Stomach (tissue), 4 donors: Measurements from ENCODE around the gene BCAS3.

Experiments used
- CTCF ChIP-seq, 7 experiments: fragments of 450-650 bp in 4 of 7; fragments of 200-600 bp in 3 of 7; sonication (generic) in 3 of 7; IDR thresholded peaks; one replicate each; pipeline ENCODE4 v1.5.1; 2016 to 2019; ENCODE audit warnings: antibody characterized with exemption in 7 of 7, control low read depth in 2 of 7, mild to moderate bottlenecking in 1 of 7
- EP300 ChIP-seq: sonication (generic); formaldehyde crosslinking; IDR thresholded peaks from one replicate; pipeline ENCODE4 v1.6.1; 2017; ENCODE audit warnings: antibody characterized with exemption
- POLR2A ChIP-seq, 4 donors: fragments of 450-650 bp; IDR thresholded peaks; one replicate each; pipeline ENCODE4 v1.6.1; 2016; ENCODE audit warnings: antibody characterized with exemption in 4 of 4, control low read depth in 2 of 4, mild to moderate bottlenecking in 1 of 4, moderate library complexity in 1 of 4
- POLR2AphosphoS5 ChIP-seq, 3 donors: sonication (generic); formaldehyde crosslinking; IDR thresholded peaks; one replicate each; pipeline ENCODE4 v1.6.1; 2016; ENCODE audit warnings: antibody characterized with exemption in 3 of 3

GRCh38 chr17:60677308-60678117 lies at the start of gene BCAS3:
- TF ChIP-seq CTCF (IDR thresholded peaks at IDR 0.05) (peak in 1 of 7 experiments; percentile 8), POLR2A (IDR thresholded peaks at IDR 0.05) (peak in 2 of 4 donors; percentile 50 to 86), POLR2AphosphoS5 (IDR thresholded peaks at IDR 0.05) (peak; percentile 75 to 94 (median 94)), EP300 (no peak)
